IMR-90 (cell line): ENCODE results near the gene LYRM4.

Experiments used
- BHLHE40 ChIP-seq: fragments of 150-350 bp; IDR thresholded peaks from 2 replicates; pipeline ENCODE4 v1.6.1; 2016; ENCODE audit warnings: mild to moderate bottlenecking, low read depth, low read length
- CHD1 ChIP-seq: IDR thresholded peaks from 2 replicates; pipeline ENCODE4 v1.6.1; 2012; ENCODE audit warnings: low read depth, low read length, improper control_type of control experiment
- CTCF ChIP-seq: conservative IDR thresholded peaks from 2 replicates; pipeline ENCODE4 v1.5.1; 2012; ENCODE audit warnings: mild to moderate bottlenecking, low read depth, low read length, improper control_type of control experiment
- FOS ChIP-seq: fragments of 150-350 bp; IDR thresholded peaks from 2 replicates; pipeline ENCODE4 v1.6.1; 2016; ENCODE audit warnings: low read depth, low read length
- MAFK ChIP-seq: IDR thresholded peaks from 2 replicates; pipeline ENCODE4 v1.6.1; 2012; ENCODE audit warnings: low read depth, low read length, improper control_type of control experiment
- MAZ ChIP-seq: IDR thresholded peaks from 2 replicates; pipeline ENCODE4 v1.6.1; 2012; ENCODE audit warnings: low read depth, mild to moderate bottlenecking, low read length, improper control_type of control experiment, moderate library complexity, borderline replicate concordance
- MXI1 ChIP-seq: IDR thresholded peaks from 2 replicates; pipeline ENCODE4 v1.6.1; 2012; ENCODE audit warnings: low read depth, mild to moderate bottlenecking, low read length, moderate library complexity, borderline replicate concordance
- POLR2A ChIP-seq: IDR thresholded peaks from 2 replicates; pipeline ENCODE4 v1.6.1; 2012; ENCODE audit warnings: mild to moderate bottlenecking, low read depth, low read length
- RAD21 ChIP-seq: IDR thresholded peaks from 2 replicates; pipeline ENCODE4 v1.6.1; 2012; ENCODE audit warnings: low read length, improper control_type of control experiment
- RCOR1 ChIP-seq: IDR thresholded peaks from 2 replicates; pipeline ENCODE4 v1.6.1; 2012; ENCODE audit warnings: mild to moderate bottlenecking, low read length, improper control_type of control experiment; ENCODE audit not compliant: insufficient replicate concordance
- RFX5 ChIP-seq: IDR thresholded peaks from 2 replicates; pipeline ENCODE4 v1.8.0; 2012; ENCODE audit warnings: low read depth, mild to moderate bottlenecking, low read length, moderate library complexity
- USF2 ChIP-seq: fragments of 150-350 bp; IDR thresholded peaks from 2 replicates; pipeline ENCODE4 v1.6.1; 2017; ENCODE audit warnings: mild to moderate bottlenecking, antibody characterized with exemption, low read length, low read depth
- TF ChIP-seq, protein P1 (sequence below): fragments of 150-350 bp; IDR thresholded peaks from 2 replicates; pipeline ENCODE4 v1.6.1; 2016; ENCODE audit warnings: low read depth, mild to moderate bottlenecking, low read length, moderate library complexity, borderline replicate concordance

DNA sequence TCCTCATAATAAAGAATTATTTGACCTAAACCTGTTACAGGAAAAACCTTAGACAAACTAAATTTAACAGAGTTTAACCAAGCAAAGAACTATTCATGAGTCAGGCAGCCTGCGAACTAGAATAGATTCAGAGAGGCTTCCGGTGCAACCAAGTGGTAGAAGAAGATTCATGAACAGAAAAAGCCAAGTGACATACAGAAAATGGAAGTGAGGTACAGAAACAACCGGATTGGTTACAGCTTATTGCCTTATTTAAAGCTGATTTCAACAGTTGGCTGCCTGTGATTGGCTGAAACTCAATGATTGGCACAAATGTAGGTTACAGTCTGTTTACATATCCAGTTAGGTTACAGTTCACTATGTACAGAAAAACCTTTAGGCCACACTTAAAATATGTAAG, 165.5 kb downstream of the LYRM4 start:
- TF ChIP-seq RAD21: no peak
- no peak for TF ChIP-seq CTCF
- no peak for TF ChIP-seq POLR2A
- TF ChIP-seq, protein P1, sequence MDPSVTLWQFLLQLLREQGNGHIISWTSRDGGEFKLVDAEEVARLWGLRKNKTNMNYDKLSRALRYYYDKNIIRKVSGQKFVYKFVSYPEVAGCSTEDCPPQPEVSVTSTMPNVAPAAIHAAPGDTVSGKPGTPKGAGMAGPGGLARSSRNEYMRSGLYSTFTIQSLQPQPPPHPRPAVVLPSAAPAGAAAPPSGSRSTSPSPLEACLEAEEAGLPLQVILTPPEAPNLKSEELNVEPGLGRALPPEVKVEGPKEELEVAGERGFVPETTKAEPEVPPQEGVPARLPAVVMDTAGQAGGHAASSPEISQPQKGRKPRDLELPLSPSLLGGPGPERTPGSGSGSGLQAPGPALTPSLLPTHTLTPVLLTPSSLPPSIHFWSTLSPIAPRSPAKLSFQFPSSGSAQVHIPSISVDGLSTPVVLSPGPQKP: no peak
- TF ChIP-seq USF2: no peak
- no peak for TF ChIP-seq MAFK
- no peak for TF ChIP-seq RFX5
- no peak for TF ChIP-seq MXI1
- no peak for TF ChIP-seq RCOR1
- TF ChIP-seq CHD1: no peak
- TF ChIP-seq MAZ: no peak
- TF ChIP-seq FOS: no peak
- TF ChIP-seq BHLHE40: no peak
